Mucosa of rectum (tissue), 2 donors: ENCODE measurements around the gene LRRC70.
"Not testable (repeated sequence)": the region's sequence is repeated elsewhere in the genome, so short reads cannot be mapped to it uniquely, and the experiment has no call there.

ENCODE experiments used
- H3K27ac ChIP-seq, 2 donors: one replicate each; pipeline ENCODE4 v1.7.0; 2013; ENCODE audit warnings: inconsistent platforms in 2 of 2, low read depth in 2 of 2, low read length in 2 of 2
- H3K27me3 ChIP-seq, 2 donors: one replicate each; pipeline ENCODE4 v1.7.0; 2013; ENCODE audit warnings: low read length in 2 of 2; ENCODE audit not compliant: control insufficient read depth in 2 of 2, insufficient read depth in 2 of 2
- H3K36me3 ChIP-seq, 2 donors: one replicate each; pipeline ENCODE4 v1.7.0; 2013; ENCODE audit warnings: low read length in 2 of 2; ENCODE audit not compliant: control insufficient read depth in 2 of 2, insufficient read depth in 2 of 2
- H3K4me1 ChIP-seq, 2 donors: one replicate each; pipeline ENCODE4 v1.7.0; 2013; ENCODE audit warnings: low read length in 2 of 2, mild to moderate bottlenecking in 1 of 2; ENCODE audit not compliant: control insufficient read depth in 2 of 2, insufficient read depth in 2 of 2
- H3K4me3 ChIP-seq, 2 donors: one replicate each; pipeline ENCODE4 v1.7.0; 2013; ENCODE audit warnings: low read length in 2 of 2
- H3K9ac ChIP-seq, 2 donors: one replicate each; pipeline ENCODE4 v1.7.0; 2013; ENCODE audit warnings: low read length in 2 of 2, low read depth in 1 of 2, mild to moderate bottlenecking in 1 of 2
- H3K9me3 ChIP-seq, 2 donors: one replicate each; pipeline ENCODE4 v1.7.0; 2013; ENCODE audit warnings: low read length in 2 of 2; ENCODE audit not compliant: control insufficient read depth in 2 of 2
- donor health status: healthy.
- donor health status: Normal muscosa, but diverticular disease.

The LRRC70 gene

DNA sequence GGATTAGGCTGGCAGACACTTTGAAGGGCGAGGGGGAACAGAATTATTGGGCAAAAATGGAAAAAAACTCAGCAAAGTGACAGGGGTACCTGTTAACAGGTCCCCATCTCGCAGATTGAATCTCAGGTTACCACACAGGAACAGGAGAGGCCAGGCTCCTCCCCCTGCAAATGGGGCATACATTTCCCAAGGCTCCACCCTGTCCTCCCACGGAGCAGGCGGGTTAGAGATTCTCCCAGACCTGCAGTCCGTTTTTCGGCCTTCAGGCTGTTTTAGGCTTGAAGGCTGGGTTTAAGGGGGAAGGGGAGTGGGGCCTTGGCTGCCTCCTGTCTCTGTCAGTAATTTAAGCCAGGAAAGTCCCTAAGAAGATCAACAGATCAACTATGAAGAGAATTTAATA, 42.7 kb downstream of the LRRC70 start:
- Histone ChIP-seq H3K36me3 (no peaks in the 10 kb centered on the region), H3K4me3 (no peak overlapping the region), H3K9ac (no peak overlapping the region), H3K27me3 (no peaks in the 10 kb centered on the region), H3K9me3 (no peaks in the 10 kb centered on the region), H3K27ac (no peak overlapping the region), H3K4me1 (no peaks in the 10 kb centered on the region)

- Histone ChIP-seq H3K9me3 (no peaks in the 10 kb centered on the region), H3K27me3 (no peaks in the 10 kb centered on the region), H3K4me1 (no peaks in the 10 kb centered on the region)
These were observed 44.7 kb downstream of the LRRC70 start for GRCh38 chr5:62623271-62623670.

DNA sequence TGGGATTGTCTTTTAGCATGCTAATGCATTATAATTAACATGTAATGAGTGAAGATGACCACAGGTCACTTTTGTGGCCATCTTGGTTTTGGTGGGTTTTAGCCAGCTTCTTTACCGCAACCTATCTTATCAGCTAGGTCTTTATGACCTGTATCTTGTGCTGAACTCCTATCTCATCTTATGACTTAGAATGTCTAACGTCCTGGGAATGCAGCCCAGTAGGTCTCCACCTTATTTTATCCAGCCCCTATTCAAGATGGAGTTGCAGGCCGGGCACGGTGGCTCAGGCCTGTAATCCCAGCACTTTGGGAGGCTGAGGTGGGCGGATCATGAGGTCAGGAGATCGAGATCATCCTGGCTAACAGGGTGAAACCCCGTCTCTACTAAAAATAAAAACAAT, 45.8 kb downstream of the LRRC70 start:
- H3K4me3 ChIP-seq, H3K27ac ChIP-seq, H3K4me1 ChIP-seq, H3K36me3 ChIP-seq, H3K9ac ChIP-seq, H3K9me3 ChIP-seq, H3K27me3 ChIP-seq: not testable (repeated sequence)

More at GRCh38 chr5:62623271-62623670, 44.7 kb downstream of the LRRC70 start:
- no peak overlapping the region for H3K27ac ChIP-seq
- no peak overlapping the region for H3K9ac ChIP-seq
- H3K36me3 ChIP-seq: peaks cover 5% of the 10 kb centered on the region in 2 donors
- no peak overlapping the region for H3K4me3 ChIP-seq

DNA sequence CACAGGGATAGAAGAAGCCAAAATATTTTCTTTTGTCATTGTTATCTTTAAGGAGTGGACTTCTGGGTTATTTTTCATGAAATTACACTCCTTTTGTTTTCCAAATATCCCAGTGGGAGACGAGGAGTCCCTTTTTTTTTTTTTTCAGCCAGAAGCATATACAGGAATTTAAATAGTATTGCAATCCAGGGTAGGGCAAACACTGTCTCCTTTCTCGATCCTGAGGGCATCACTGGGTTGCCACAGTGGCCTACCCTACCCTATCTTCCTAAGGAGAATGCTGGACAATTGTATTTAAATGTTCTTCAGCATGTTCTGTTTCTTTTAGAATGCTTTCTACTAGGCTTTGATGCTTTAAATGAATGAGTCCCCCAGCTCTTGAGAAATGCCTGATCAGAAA, 47.9 kb downstream of the LRRC70 start:
- H3K27me3 ChIP-seq: no peaks in the 10 kb centered on the region
- H3K36me3 ChIP-seq: peaks cover 5 to 9% of the 10 kb centered on the region in 2 donors
- H3K9ac ChIP-seq: no peak overlapping the region
- H3K9me3 ChIP-seq: no peaks in the 10 kb centered on the region
- H3K4me1 ChIP-seq: no peaks in the 10 kb centered on the region
- H3K27ac ChIP-seq: no peak overlapping the region
- H3K4me3 ChIP-seq: no peak overlapping the region

- Histone ChIP-seq H3K27me3 (no peaks in the 10 kb centered on the region), H3K27ac (no peak overlapping the region), H3K36me3 (peaks cover 5 to 9% of the 10 kb centered on the region in 2 donors), H3K9ac (no peak overlapping the region), H3K4me1 (no peaks in the 10 kb centered on the region), H3K4me3 (no peak overlapping the region), H3K9me3 (no peaks in the 10 kb centered on the region)
These were observed 48.5 kb downstream of the LRRC70 start for GRCh38 chr5:62627121-62627520.

DNA sequence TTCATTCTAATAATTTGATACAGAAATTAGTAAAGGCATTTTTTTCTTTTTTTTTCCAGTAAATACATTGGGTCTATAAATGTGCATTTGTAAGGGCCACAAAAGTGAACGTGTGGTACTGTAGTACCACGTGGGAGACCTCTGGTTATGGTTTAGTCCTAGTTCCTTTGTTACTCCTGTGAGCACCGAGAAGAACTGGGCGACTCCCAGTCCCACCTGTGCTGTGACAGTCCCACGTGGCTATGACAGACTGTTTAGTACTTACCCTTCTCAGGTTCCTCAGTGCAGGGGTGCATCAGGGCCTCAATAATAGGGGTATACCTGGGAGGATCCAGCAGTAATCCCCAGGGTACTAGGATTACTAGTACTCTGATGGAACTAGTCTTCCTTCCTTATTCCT, 49.3 kb downstream of the LRRC70 start:
- Histone ChIP-seq H3K36me3 (peaks cover 5 to 9% of the 10 kb centered on the region in 2 donors), H3K4me3 (no peak overlapping the region), H3K9me3 (no peaks in the 10 kb centered on the region), H3K9ac (no peak overlapping the region), H3K4me1 (no peaks in the 10 kb centered on the region), H3K27me3 (no peaks in the 10 kb centered on the region), H3K27ac (no peak overlapping the region)
